NCI-H226 (cell line): ENCODE data around the gene MRPS33.
A peak's percentile ranks its signal among the peaks of the same experiment; 100 is the strongest.
"Not testable (repeated sequence)": the region's sequence is repeated elsewhere in the genome, so short reads cannot be mapped to it uniquely, and the experiment has no call there.

Experiments
- DNase-seq: peaks from one replicate; pipeline ENCODE4 v3.0.0-alpha.2; 2015

Gene MRPS33

GRCh38 chr7:141012044-141012685, 2.6 kb downstream of the MRPS33 start:
- DNase-seq: peak; percentile 24

DNA sequence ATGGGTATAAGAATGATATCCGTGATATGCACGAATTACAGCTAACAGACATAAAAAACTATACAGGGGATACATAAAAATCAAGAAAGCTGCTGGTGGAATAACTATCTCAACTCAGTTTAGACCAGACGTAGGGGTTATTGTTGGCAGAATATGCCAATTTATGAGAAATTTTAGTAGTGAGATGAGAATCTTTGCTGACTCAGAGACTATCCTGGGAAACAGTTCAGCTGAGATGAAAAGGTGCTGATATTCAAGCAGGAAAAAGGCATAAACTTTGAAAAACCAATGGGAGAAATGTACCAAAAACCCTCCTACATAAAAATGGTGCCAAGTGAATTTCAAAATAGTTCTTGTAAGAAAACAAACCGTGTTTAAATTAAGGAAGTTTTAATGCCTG, 3.3 kb downstream of the MRPS33 start:
- DNase-seq: no peak

DNA sequence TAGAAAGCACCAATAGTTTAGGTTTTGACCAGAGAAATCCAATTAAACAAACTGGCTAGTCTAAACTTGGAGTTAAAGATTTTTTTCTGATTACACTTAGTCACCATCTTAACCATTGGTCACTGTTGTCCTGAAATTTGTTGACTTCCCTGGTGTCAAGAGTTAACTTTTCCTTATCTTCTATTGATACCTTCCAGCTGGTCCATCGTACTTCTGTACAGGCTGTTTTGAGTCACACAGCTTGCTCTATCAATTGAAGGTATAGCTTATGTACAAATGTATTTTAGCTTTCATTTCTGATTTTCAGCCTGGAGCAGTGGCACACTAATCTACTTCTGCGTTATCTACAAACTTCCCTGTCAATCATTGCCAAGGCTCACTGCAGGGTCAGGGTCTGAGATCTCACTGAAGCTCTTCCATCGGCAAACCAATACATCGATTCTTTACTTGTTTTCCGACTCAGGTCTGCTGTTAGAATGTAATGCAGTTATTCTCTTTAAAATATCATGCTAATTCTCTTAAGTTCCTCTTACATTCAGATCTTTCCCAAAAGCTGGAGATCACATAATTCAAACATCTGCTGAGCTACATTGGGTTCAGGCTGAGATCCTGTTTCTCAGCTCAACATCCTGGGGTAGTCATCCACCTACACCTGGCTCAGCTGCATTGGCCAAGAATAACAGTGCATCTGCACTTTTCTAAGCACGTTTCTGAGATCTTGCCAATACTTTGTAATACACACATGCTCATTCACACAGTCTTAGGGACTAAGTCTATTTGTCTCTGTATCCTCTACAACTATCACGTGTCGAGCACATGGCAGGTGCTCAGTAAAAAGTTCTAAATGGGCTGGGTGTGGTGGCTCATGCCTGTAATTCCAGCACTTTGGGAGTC, 11.3 kb downstream of the MRPS33 start:
- DNase-seq: no peak

DNA sequence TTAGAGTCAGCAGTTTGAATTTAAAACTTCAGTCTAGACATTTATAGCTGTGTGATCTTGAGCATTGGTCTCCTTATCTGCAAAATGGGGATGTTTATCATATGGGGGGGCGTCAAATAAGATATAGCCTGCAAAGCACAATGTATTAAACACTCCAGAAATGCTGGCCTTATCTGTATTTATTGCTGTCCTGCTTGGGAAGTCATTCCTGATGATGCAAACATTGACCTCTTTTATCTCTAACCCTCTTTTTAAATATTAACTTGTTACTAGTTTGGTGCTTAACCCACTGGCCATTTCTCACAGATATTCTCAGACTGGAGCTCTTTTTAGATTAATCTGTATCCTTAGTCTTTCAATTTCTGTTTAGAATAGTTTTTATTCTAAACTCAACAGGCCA, 13.2 kb downstream of the MRPS33 start:
- DNase-seq: no peak

- no peak for DNase-seq
These were observed 13.6 kb downstream of the MRPS33 start for GRCh38 chr7:141001122-141001521.

DNA sequence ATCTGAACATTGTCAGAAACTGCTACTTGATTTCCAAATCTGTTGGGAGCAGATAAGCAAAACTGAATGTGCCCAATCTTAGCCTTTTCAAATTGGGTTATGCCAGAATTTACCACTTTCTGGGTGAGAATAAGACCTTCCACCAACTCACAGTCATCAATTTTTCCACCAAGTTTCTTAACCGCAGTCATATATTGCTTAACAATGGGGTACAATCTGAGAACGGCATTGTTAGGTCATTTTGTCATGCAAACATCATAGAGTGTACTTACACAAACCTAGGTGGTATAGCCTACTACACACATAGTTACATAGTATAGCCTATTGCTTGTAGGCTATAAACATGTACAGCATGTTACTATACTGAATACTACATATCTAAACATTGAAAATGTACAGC, 16.0 kb downstream of the MRPS33 start:
- DNase-seq: no peak

DNA sequence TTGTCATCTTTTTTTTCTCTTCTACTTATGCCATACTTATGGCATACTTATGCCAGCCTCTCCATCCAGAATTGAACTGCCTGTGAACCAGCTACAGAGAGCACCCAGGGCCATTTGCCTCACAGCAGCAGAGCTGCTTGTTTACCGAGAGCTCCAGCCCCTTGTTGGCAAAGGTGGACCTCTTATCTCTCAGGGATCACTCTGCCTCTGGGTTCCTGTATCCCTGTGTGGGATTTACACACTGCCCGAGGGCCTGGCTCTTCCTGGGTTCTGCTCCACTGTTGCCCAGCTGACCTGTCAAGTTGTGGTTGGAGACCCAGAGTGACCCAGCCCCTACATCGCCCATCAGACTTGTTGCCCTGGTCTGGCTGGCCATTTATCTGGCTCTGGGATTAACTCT, 22.3 kb downstream of the MRPS33 start:
- DNase-seq: no peak

DNA sequence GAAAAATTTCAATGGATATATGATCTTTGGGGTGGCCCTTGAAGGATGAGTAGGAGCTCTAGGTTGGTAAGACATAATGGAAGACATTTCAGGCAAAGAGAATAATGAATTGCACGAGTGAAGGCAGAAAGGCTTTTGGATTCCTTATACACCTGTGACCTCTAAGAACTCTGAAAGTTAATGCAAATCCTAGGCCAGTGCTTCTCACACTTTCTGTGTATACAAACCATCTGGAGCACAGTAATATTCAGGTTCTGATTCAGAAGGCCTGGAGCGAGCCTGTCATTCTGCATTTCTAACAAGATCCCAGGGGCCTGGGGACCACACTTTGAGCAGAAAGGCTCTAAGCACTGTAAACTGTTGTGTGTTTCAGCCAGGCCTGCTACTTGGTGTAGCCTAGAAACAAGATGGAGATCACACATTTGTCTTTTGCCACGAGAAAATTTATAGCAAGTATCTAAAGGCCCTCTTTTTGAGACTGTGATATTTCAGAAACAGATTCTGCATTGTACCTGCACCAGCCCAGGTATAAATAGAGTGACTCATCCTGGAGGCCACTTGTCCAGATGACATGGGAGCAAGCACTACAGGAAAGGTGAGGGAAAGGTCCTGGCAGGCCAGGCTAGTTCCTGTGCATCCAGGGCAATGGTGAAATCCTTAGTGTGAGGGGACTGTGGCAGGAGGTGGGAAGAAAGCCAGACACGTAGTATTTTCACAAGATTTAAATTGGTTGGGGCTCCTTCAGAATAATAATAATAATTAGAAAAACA, 24.4 kb downstream of the MRPS33 start:
- no peak for DNase-seq

- DNase-seq: no peak
These were observed 25.7 kb downstream of the MRPS33 start for GRCh38 chr7:140989068-140989467.

DNA sequence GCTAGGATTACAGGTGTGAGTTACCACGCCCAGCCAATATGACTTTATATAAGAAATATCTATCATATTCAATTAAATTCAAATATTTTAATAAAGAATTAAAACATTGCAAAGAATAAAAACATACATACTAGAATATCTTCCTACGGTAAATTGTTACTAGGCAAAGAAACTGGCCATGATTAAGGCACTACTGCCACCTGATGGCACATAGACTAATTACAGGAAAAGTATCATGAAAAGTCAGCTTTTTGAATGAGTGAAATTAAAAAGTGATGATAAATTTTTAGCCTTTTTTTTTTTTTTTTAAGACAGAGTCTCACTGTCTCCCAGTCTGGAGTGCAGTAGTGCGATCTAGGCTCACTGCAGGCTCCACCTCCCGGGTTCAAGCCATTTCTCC, 30.9 kb downstream of the MRPS33 start:
- DNase-seq: no peak

DNA sequence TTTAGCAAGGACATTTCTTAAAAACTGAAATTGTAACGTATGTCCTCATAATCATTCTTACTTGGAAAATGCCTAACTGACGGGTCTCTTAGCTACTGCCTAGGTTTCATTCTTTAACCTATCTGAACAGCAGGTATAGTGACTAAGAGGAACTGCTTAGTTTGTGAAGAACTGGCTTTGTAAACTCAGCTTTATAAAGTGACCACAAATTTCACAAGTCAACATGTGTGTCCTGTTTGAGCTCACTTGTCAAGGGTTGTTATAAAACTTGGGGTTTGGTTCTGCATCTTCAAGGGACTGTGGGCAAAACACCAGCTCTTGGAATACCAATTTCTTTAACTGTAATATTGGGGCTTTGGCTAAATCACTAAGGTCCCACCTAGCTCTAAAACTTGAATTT, 32.2 kb downstream of the MRPS33 start:
- DNase-seq: no peak

DNA sequence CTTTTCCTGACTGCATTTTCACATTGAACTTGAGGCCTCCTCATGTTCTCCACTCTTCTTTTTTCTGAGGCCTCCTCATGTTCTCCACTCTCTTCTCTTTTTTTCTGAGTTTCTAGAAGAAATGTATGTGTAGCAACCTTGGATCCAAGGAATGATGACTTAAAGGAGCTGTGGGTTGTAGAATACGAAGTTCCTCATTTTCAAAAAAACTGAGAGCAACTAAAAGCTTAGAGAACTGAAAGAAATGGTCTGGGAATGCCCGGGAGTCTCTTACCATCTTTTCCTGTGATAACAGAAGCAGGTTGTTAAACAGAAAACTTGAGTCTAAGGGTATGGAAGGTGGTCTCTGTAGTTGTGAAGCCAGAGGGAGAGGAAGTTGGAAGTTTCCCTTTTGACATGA, 32.8 kb downstream of the MRPS33 start:
- no peak for DNase-seq

DNA sequence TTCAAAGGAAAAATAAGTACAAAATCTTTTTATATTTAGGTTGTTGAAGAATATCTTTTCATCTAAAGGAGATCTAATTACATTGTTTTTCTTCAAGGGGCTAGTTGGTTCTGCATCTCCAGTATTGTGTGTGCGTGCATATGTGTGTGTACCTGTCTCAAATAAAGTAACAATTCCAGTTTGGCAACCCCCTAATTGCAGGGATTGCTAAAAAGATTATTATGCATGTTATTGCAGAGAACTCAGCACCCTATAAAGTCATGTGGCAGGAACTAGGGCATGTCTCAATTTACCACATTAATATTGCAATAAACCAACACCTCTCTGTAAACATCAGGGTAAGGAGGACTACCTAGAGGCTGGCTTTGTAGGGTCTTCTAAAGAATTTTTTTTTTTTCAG, 37.0 kb downstream of the MRPS33 start:
- no peak for DNase-seq

GRCh38 chr7:140972876-140973829, 41.6 kb downstream of the MRPS33 start:
- no peak for DNase-seq

- no peak for DNase-seq
These were observed 42.4 kb downstream of the MRPS33 start for GRCh38 chr7:140972344-140972743.

DNA sequence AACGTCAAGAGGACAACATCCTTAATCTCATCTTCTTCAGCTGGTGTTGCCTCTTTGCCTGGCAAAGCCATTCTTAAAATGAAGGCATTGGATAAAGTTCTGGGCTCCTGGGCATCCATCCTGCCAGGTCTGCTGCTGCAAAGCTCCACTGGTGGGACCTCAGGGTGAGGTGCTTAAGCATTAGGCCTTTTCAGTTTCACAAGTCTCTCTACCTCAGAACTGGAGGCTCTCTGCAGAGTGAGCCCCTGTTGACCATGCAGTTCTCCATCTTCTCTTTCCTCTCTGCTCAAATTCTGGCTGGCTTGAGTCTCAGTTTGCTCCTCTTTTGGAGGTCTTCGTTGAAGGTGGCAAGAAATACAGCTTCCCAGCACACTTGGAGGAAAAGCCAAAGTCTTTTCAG, 47.3 kb downstream of the MRPS33 start:
- DNase-seq: no peak

DNA sequence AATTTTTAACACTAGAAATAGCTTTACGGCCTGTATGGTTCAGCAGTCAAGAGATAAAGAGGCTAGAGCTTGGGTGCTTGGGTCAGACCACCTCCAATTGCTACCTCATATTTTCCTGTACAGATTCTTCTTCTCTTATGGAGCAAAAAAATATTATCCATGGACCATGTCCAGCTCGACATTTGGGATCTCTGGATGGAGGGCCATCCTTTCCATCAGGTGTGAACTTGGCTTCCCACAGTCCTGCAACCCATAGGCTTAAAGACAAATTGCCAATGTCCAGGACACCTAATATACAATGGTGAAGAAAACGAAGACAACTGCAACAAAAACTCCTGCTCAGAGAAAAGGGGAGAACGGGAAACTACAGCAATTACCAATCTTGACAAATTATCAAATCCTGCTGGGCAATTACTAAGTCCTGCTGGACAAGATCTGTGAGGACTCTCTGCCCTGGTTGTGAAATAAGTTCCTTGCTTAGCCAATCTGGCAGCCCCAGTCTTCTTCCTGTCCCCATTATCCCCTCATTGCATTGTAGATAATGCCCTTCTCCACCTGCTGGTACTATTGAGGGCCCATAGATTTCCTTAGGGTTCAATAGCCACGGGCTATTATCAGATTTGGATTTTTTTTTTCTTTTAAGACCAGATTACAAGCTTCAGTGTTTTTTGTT, 48.1 kb downstream of the MRPS33 start:
- DNase-seq: no peak

- no peak for DNase-seq
These were observed 53.6 kb downstream of the MRPS33 start for GRCh38 chr7:140961117-140961516.

DNA sequence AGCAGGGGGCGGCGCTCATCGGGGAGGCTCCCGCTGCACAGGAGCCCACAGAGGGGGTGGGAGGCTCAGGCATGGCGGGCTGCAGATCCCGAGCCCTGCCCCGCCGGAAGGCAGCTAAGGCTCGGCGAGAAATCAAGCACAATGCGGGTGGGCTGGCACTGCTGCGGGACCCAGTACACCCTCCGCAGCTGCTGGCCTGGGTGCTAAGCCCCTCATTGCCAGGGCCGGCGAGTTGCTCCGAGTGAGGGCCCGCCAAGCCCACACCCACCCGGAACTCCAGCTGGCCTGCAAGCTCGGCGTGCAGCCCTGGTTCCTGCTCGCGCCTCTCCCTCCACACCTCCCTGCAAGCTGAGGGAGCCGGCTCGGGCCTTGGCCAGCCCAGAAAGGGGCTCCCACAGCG, 57.8 kb downstream of the MRPS33 start:
- not testable (repeated sequence) for DNase-seq
